GM12878 (cell line): Measurements from ENCODE around the gene SETD1B.

Experiments
- ATF7 ChIP-seq: fragments of 450-650 bp; IDR thresholded peaks from 2 replicates; pipeline ENCODE4 v1.6.1; 2016; ENCODE audit warnings: low read depth, mild to moderate bottlenecking
- CBFB ChIP-seq: IDR thresholded peaks from 2 replicates; pipeline ENCODE4 v1.6.1; 2016; ENCODE audit warnings: antibody characterized with exemption, low read depth
- CEBPB ChIP-seq, 2 experiments: fragments of 150-350 bp in 1 of 2; IDR thresholded peaks; 2 replicates each; pipeline ENCODE4 v1.6.1; 2012 to 2014; ENCODE audit warnings: low read depth in 2 of 2, low read length in 2 of 2, borderline replicate concordance in 1 of 2, inconsistent platforms in 1 of 2
- CHD2 ChIP-seq: IDR thresholded peaks from 2 replicates; pipeline ENCODE4 v1.6.1; 2011; ENCODE audit warnings: low read depth, low read length, improper control_type of control experiment, borderline replicate concordance
- FOXK2 ChIP-seq: fragments of 450-650 bp; IDR thresholded peaks from 2 replicates; pipeline ENCODE4 v1.6.1; 2017; ENCODE audit warnings: mild to moderate bottlenecking, moderate library complexity
- IRF5 ChIP-seq: fragments of 450-650 bp; IDR thresholded peaks from 2 replicates; pipeline ENCODE4 v1.6.1; 2017; ENCODE audit warnings: borderline replicate concordance
- NFYA ChIP-seq: IDR thresholded peaks from 2 replicates; pipeline ENCODE4 v1.6.1; 2011; ENCODE audit warnings: low read depth, mild to moderate bottlenecking, low read length, improper control_type of control experiment, borderline replicate concordance
- TF ChIP-seq, protein P1 (sequence below), 3 experiments: IDR thresholded peaks in 2 of 3; conservative IDR thresholded peaks in 1 of 3; 2 replicates each; pipeline ENCODE4 v1.5.1; 2011; ENCODE audit warnings: low read depth in 3 of 3, low read length in 3 of 3, mild to moderate bottlenecking in 3 of 3, control low read depth in 2 of 3, moderate library complexity in 2 of 3, inconsistent platforms in 1 of 3, mixed read lengths in 1 of 3; ENCODE audit not compliant: control insufficient read depth in 2 of 3, insufficient read depth in 1 of 3; ENCODE audit errors: extremely low read depth in 1 of 3
- TF ChIP-seq, protein P2 (sequence below): IDR thresholded peaks from 2 replicates; pipeline ENCODE4 v1.6.1; 2012; ENCODE audit warnings: low read depth, low read length, improper control_type of control experiment

DNA sequence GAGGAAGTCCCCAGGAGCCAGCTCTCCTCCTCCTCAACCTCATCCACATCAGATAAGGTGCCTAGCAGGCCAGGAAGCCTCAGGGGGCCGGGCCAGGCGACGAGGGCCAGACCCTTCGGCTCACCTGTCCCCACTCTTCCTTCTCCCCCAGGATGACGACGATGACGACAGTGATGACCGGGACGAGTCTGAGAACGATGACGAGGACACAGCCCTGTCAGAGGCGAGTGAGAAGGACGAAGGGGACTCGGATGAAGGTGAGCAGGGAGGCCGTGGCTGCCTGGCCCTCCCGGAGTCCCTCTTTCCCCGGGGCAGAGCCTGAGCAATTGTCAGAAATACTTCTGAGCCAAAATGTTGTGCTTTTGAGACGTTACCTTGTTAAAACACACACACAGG lies 13.8 kb downstream of the SETD1B start:
- TF ChIP-seq, protein P1, sequence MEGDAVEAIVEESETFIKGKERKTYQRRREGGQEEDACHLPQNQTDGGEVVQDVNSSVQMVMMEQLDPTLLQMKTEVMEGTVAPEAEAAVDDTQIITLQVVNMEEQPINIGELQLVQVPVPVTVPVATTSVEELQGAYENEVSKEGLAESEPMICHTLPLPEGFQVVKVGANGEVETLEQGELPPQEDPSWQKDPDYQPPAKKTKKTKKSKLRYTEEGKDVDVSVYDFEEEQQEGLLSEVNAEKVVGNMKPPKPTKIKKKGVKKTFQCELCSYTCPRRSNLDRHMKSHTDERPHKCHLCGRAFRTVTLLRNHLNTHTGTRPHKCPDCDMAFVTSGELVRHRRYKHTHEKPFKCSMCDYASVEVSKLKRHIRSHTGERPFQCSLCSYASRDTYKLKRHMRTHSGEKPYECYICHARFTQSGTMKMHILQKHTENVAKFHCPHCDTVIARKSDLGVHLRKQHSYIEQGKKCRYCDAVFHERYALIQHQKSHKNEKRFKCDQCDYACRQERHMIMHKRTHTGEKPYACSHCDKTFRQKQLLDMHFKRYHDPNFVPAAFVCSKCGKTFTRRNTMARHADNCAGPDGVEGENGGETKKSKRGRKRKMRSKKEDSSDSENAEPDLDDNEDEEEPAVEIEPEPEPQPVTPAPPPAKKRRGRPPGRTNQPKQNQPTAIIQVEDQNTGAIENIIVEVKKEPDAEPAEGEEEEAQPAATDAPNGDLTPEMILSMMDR (IDR thresholded peaks at IDR 0.05 in 2 of 3, conservative IDR thresholded peaks at IDR 0.05 in 1 of 3; ENCODE audit: control insufficient read depth in 2 of 3, extremely low read depth in 1 of 3, insufficient read depth in 1 of 3, low read depth in 3 of 3, low read length in 3 of 3), result no peak
- TF ChIP-seq NFYA, result no peak
- no peak for TF ChIP-seq CBFB
- TF ChIP-seq ATF7, result no peak
- TF ChIP-seq CHD2, result no peak
- TF ChIP-seq, protein P2, sequence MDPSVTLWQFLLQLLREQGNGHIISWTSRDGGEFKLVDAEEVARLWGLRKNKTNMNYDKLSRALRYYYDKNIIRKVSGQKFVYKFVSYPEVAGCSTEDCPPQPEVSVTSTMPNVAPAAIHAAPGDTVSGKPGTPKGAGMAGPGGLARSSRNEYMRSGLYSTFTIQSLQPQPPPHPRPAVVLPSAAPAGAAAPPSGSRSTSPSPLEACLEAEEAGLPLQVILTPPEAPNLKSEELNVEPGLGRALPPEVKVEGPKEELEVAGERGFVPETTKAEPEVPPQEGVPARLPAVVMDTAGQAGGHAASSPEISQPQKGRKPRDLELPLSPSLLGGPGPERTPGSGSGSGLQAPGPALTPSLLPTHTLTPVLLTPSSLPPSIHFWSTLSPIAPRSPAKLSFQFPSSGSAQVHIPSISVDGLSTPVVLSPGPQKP, result no peak
- TF ChIP-seq CEBPB (IDR thresholded peaks at IDR 0.05; ENCODE audit: borderline replicate concordance in 1 of 2, low read depth in 2 of 2, low read length in 2 of 2), result no peak
- TF ChIP-seq IRF5, result no peak
- TF ChIP-seq FOXK2, result no peak
